GM18511 (cell line): ENCODE results near the gene FKBP6.
"Not testable (repeated sequence)": the region's sequence is repeated elsewhere in the genome, so short reads cannot be mapped to it uniquely, and the experiment has no call there.

Experiments used
- ATAC-seq: cut with Tn5 transposase; IDR thresholded peaks from one replicate; pipeline ENCODE4 v1.9.1; 2021; ENCODE audit warnings: mild to moderate bottlenecking, moderate library complexity; ENCODE audit not compliant: unreplicated experiment

FKBP6 gene

DNA sequence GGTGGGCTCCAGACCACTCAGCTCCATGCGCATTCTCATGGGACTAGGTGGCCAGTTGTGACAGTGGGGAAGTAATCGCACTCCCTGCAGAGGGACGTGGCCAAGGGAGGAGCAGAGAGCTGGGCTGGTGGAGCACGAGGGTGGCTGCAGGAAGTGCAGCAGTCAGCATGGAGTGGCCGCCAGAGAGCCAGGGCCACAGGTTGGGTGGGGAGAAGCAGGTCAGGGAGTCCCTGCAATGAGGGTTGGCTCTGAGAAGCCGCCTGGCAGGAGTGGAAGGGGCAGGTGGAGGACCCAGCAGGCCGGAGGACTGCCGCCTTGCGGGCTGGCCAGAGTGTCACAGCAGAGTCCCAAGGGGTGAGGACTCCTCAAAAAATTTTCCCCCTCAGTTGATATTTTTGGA lies 26.2 kb downstream of the FKBP6 start:
- ATAC-seq = no peak

DNA sequence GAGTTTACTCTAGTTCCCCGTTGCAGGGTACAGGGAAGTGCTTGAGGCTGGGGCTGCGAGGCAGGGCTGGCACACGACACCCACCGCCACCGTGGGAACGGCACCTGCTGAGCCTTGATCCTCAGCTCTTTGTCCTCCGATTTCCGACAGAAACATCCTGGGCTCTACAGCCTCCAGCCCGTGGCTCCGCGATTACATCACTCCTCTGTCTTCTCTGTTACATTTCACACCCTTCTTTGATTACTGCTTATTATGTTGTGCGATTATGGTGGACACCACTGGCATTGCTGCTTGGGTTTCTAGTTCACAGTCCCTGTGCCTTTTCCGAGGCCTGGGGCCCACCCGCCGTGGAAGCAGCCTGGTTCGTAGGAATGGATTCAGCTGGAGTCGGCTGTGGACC lies 26.9 kb downstream of the FKBP6 start:
- ATAC-seq = no peak

DNA sequence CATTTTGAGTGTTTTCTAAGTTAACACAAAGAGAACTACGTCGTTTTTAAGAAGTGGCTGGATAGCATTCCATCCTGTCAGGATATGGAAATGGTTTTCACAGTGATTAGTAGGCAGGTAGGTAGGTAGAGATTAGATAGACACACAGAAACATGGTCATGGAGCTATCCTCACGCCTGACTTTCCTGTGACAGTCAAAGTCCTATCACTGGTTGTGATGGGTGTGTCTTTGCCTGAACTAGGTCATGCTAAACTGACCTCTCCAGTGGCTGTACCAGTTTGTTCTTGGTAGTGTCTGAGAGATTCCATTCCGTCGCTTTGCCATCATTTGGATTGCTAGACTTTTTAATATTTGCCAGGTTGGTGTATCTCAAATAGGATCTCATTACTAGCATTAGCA lies 28.2 kb downstream of the FKBP6 start:
- no peak for ATAC-seq

DNA sequence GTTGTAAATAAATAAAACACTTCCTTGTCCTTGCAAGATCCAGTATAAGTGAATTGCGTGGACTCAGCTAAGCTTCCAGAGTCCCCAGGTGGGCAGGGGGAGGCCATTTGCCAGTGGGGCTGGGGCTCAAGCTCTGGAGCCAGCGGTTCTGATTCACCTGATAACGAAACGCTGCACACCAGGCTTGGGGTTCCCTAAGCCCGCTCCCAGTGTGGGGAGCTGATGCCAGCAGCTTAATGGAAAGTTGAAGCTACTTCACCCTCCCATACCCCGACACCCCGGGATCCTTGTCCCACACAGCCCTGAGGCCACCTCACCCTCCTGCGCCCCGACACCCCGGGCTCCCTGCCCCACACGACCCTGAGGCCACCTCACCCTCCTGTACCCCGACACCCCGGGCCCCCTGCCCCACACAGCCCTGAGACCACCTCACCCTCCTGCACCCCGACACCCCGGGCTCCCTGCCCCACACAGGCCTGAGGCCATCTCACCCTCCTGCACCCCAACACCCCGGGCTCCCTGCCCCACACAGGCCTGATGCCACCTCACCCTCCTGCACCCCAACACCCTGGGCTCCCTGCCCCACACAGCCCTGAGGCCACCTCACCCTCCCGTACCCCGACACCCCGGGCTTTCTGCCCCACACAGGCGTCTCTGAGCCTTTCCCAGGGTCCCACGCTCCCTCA lies 30.8 kb downstream of the FKBP6 start:
- no peak for ATAC-seq

DNA sequence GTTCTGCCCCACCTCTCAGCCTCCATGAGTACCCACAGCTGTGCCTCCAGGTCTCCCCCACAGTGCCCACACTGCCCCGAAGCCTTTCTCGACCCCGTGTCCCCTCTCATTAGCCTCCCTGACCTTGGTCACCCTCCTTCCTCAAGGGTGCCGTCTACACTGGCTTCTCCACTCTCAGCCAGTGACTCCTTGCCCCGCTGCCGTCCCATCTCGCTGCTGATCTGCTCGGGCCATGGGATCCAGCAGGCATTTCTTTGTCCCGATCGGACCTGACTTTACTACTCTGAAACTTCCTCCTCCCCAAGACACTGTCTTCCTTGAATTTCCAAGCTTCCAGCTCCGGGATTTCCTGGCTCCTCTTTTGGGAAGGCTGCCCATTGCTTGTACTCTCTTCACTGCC lies 31.3 kb downstream of the FKBP6 start:
- ATAC-seq = no peak

DNA sequence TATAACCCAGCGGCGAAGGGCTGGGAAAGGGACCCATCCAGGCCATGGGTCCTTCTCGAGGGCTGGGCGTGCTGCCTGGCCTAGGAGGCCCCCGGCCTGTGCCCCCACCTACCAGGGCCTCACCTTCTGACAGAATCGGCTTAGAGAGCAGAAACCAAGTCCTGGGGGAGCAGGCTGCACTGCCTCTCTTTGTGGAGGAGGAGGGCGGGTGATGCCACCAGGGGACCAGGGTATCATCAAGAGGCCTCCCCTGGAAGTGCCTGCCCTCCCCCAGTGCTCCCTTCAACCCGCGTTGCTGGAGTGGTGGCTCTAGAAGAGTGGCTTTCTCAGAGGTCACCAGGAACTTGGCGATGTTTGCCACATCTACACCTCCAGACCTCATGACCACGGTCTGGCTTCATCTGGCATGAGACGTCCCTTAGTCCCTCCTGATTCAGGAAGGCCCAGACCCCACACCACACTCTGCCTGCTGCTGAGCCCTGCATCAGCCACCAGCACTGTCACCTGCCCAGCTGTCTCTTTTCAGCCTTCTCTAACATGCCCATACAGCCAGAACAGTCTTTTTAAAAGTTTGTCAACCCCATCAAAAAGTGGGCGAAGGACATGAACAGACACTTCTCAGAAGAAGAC lies 31.9 kb downstream of the FKBP6 start:
- ATAC-seq = no peak

DNA sequence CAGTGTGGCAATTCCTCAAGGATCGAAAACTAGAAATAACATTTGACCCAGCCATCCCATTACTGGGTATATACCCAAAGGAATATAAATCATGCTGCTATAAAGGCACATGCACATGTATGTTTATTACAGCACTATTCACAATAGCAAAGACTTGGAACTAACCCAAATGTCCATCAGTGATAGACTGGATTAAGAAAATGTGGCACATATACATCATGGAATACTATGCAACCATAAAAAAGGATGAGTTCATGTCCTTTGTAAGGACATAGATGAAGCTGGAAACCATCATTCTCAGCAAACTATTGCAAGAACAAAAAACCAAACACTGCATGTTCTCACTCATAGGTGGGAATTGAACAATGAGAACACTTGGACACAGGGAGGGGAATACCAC lies 32.6 kb downstream of the FKBP6 start:
- not testable (repeated sequence) for ATAC-seq

DNA sequence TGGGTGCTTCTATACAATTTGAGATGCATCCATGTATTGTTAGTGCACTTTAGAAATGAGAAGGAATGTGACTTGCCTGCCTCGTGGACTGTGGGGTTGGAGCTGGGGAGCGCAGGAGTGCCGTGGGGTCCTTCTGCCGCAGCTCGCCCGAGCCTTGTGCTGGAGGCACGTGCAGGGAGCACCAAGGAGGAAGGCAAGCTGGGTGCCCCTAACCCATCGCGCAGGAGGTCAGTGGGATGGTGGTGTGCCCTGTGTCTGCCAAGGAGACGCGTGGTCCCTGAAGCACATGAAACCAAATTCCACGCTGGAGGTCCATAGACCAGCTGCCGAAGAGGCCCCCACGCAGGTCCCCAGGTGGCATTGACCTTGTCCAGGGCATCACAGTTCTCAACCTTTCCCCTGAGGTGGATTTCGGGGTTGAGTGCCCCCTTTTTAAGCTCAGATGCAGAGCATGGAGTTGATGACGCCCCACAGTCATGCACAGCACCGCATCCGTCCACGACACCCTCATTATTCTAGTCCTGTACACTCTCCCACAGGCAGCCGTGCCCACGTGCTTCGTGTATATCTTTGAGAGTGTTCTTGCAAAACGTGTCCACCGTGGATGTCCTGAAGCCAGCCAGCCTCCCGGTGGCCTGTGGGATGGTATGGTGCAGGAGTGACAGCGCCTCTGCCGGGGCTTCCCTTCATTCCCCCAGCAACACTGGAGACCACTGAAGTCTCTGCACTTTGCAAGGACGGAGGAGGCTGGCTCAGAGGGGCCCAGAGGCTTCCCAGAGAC lies 35.5 kb downstream of the FKBP6 start:
- ATAC-seq = no peak

DNA sequence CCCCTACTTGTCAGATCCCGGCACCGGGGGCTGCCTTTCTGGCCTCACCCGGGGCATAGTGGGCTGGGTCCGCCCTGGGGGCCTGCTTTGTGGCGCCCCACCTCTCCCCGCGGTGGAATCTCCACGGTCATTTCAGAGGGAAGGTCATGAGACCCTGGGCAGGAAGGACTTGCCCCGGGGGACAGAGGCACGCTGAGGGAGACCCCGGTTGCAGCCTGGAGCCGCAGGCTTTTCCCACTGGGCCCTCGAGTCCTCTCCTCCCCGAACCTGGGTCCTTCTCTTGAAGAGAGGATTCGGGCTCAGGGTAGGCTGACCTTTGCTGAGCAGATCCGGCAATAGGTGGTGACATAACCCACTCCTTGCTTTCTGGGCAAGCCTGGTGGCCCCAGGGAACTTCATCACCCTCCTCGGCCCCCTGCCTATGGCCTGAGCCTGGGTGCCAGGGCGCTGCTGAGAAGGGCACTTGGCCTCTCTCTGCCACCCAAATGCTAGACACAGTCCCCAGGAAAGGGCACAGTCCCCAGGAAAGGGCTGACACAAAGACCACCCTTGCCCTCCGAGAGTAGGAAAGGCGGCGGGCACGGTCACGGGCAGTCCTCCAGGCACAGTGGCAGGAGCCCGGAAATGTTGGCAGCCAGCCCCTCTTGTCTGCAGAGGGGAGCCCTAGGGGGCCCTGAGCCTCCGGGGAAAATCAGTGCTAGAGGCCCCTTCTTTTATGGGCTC lies 36.2 kb downstream of the FKBP6 start:
- ATAC-seq = no peak

DNA sequence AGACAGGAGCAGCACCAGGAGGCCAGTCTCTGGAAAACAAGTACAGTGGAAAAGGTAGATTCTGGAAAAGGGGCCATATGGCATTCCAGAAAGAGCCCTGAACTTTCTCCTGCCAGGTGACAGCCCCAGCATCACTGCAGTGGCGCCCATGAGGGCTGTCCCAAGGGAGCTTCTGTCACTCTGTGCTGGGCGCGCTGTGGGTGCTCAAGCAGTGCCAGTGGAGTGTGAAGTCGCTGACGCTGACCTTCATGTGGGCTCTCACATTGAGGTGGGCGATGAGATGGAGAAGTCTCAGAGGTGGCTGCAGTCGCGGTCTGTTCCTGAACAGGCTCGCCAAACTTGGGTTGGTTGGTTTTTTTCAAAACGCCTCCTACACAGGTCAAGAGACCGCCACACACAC lies 38.2 kb downstream of the FKBP6 start:
- ATAC-seq = no peak

DNA sequence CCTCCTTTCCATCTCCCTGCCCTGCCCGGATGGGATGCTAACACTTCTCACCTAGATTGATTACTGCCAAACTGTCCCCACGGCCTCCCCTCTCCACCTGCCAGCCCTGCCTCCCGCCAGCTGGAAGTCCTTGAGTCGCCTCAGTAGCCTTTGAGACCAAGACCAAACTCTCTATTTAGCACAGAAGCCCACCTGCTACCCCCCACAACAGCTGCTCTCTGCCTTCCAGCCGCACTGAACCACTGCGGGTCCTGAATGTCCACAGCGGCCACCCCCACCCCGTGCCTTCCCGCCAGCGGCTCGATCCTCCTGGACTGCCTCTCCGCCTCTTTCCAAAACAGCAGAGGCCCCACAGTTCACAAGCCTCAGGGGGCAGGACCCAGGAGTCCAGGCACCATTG lies 39.0 kb downstream of the FKBP6 start:
- ATAC-seq = no peak

DNA sequence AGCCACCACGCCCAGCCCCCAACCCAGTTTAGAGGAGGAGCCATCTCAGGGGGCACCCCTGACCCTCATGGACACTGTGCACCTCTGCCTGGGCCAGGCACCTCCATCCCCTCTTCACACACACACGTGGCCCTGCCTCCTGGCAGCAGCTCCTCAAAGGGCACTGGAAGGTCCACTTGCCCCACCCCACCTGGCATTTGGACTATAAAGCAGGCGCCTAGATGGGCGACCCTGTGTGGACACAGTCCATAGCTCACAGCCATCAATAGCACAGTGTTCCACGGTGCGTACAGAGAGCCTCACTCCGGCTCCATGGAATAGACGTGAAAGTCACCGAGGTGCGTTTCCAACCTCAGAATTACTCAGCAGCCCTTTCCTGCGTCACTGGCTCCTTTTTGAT lies 41.0 kb downstream of the FKBP6 start:
- no peak for ATAC-seq

DNA sequence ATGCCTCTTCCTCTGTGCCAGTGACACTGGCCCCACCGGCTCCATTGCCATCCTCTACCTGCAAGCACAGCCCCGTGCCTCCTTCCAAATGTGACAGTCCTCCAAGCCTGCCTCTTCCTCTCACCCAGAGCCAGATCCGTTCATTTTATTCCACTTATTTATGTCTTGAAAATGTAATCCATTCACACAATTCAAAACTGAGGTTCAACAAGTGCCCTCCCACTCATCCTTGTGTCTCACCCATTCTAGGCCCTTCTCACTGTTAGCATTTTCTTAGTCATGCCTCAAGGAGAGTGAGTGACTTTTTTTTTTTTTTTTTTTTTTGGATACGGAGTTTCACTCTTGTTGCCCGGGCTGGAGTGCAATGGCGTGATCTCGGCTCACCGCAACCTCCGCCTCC lies 41.7 kb downstream of the FKBP6 start:
- ATAC-seq = no peak

DNA sequence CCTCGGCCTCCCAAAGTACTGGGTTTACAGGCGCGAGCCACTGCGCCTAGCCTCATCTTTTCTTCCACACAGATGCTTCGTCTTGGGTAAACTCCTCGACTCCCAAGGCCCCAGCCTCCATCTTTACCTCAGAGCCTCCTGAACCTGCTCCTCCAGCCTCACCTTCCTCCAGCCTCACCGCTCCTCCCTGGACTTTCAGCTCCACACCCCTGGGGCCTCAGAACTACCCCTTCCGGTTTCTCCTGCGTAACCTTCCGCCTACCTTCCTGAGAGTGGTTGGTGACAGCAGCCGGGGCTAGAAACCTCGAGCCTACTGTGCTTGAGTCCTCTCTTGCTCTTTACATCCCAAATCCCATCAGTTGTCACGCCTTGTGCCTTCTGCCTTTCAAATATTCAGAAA lies 45.8 kb downstream of the FKBP6 start:
- no peak for ATAC-seq

DNA sequence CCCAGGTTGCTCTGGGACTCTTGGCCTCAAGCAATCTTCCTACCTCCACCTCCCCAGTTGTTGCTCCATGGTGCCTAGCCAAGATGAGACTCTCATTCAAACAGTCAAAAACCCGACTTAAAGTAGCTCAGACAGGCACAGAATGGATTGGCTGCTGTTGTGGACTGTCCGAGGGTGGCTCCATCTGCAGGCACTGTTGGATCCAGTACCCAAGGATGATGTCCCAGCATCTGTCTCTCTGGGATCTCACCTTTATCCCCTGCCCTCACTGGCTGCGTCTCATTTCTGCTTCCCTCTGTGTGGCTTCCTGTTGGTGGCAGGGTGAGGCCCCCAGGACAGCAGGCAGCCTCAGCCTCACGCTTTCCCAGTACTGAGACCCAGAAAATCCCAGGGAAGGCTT lies 48.3 kb downstream of the FKBP6 start:
- not testable (repeated sequence) for ATAC-seq

DNA sequence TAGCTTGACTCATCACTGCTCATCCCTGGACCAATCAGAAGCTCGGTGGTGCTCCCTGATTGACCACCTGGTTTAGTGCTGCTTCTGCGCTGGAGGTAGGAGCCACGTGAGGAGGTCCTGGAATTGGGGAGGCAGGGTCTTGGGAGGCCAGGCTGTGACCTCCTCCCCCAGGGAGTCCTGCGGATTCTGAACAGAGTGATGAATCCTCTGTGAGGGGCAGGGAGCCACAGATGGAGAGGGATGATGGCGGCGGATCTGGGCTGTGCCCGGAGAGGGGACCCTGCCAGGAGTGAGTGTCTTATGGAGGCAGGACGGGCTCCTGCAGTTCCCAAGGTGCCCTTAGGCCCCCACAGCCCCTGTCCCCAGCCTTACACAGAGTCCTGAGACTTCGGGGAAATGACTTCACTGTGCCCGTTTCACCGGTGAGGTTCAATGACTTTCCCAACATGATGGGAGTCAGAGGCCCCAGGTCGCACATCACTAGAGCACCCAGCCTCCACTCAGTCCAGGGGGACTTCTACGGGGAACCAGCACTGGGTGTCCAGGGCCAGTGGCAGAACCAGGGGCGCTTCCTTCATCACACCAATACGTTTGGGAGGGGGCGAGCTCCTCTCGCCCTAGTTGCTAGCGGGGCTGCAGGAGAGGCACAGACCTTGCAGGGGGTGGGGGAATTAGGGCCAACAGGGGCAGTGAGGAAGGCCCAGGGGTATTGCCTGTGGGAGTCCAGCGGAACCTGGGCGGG lies 48.9 kb downstream of the FKBP6 start:
- no peak for ATAC-seq

DNA sequence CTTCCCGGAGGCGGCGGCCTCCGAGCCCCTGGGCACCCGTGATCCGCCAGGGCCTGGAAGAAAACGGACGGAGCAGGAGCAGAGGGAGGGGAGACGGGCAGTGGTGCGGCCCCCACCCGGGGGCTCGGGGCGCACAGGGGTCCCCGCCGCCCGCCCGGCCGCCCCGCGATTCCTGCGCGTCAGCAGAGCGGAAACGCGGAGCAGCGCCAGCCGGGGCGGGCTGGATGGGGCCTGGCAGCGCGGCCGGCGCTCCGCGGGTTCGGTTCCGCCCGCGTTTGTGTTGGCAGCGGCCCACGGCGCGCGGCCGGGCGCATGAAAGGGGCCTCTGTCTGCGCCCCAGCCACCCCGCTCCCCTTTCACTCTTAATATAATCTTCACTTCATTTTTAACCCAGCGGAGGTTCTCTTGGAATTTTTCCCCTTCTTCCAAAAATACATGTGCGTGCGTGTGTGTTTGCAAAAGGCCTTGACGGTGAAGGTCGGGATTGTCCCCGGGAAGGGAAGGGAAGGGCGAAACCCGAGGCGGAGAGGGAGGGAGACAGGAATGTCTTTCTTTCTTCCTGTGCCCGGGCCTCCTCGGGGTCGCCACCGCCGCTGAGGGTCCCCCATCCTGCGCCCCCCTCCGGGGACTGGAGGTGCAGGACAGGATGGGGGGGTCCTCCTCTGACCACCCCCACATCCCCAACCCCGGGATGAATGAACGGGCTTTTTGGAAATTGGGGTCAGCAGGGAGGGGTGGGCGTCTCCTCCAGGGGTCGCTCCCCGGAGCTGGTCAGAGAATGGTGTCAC lies 49.6 kb downstream of the FKBP6 start:
- not testable (repeated sequence) for ATAC-seq

DNA sequence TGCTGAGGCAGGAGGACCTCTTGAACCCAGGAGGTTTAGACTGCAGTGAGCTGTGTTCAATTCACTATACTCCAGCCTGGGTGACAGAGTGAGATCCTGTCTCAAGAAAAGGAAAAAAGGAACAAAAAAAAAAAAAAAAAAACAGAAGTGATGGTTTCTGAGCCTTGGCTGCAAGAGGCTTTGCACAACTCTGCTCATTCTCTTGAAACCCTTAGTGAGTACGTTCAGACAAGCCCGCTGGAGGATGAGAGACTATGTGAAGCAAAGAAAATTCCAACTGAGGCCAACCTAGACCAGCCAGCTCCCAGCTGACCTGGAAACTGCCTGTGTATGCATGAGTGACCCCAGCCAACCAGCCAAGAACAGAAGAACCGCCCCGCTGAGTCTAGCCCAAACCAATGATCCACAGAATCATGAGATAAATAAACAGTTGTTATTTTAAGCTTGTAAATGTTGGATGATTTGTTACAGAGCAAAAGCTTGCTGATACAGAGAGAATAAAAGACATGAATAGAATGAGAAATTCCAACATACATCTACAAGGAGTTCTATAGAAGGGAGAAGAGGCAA lies 55.1 kb downstream of the FKBP6 start:
- no peak for ATAC-seq

DNA sequence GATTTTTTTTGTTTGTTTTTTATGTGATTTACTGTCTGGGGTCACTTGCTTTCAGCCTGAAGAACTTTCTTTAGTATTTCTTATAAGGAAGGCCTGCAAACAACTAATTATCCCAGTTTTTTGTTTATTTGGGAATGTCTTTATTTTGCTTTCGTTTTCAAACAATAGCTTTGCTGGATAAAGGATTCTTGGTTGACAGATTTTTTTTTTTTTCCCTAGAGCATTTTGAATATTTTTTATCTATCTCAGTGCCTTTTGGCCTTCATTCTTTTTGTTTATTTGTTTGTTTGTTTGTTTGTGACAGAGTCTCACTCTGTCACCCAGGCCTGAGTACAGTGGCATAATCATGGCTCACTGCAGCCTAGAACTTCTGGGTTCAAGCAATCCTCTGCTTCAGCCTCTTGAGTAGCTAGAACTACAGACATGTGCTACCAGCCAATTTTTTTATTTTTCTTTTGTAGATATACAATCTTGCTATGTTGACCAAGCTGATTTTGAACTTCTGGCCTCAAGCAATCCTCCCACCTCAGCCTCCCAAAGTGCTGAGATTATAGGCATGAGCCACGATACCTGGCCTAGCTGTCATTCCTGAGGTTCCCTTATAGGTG lies 59.4 kb downstream of the FKBP6 start:
- no peak for ATAC-seq
